ENCODE measurements around the gene ZZZ3.
A peak's percentile ranks its signal among the peaks of the same experiment; 100 is the strongest.
"Not testable (repeated sequence)": the region's sequence is repeated elsewhere in the genome, so short reads cannot be mapped to it uniquely, and the experiment has no call there.

The ZZZ3 gene

GRCh38 chr1:77706321-77706720 is 23.9 kb upstream of the ZZZ3 start:
- TF ChIP-seq CTCF (IDR thresholded peaks at IDR 0.05; ENCODE audit: low read depth, low read length, missing control alignments): no peak

GRCh38 chr1:77704736-77705135 is 22.3 kb upstream of the ZZZ3 start:
- DNase-seq (ENCODE audit: low read depth): no peak
- H3K4me3 ChIP-seq (ENCODE audit: low read depth, low read length): no peak overlapping the region
- in situ Hi-C loops (cut with HindIII; ENCODE audit: low sequenced_read_pairs): no loop called here
- TF ChIP-seq CTCF (IDR thresholded peaks at IDR 0.05; ENCODE audit: low read depth, low read length, missing control alignments): no peak

More at GRCh38 chr1:77706321-77706720, 23.9 kb upstream of the ZZZ3 start:
- in situ Hi-C loops (cut with HindIII; ENCODE audit: low sequenced_read_pairs): no loop called here
- H3K4me3 ChIP-seq (ENCODE audit: low read depth, low read length): no peak overlapping the region
- no peak for DNase-seq (ENCODE audit: low read depth)

- DNase-seq (ENCODE audit: low read depth); H3K4me3 ChIP-seq (ENCODE audit: low read depth, low read length); in situ Hi-C loops (cut with HindIII; ENCODE audit: low sequenced_read_pairs): not testable (repeated sequence)
Observed at GRCh38 chr1:77699673-77700072, 17.2 kb upstream of the ZZZ3 start.

- no peak for TF ChIP-seq CTCF (IDR thresholded peaks at IDR 0.05; ENCODE audit: low read depth, low read length, missing control alignments)
- no peak overlapping the region for H3K4me3 ChIP-seq (ENCODE audit: low read depth, low read length)
- no peak for DNase-seq (ENCODE audit: low read depth)
- in situ Hi-C loops (cut with HindIII; ENCODE audit: low sequenced_read_pairs): no loop called here
Observed at GRCh38 chr1:77697441-77697840, 15.0 kb upstream of the ZZZ3 start.

GRCh38 chr1:77688939-77689338 is 6.5 kb upstream of the ZZZ3 start:
- in situ Hi-C loops (cut with HindIII; ENCODE audit: low sequenced_read_pairs): no loop called here
- no peak for TF ChIP-seq CTCF (IDR thresholded peaks at IDR 0.05; ENCODE audit: low read depth, low read length, missing control alignments)
- H3K4me3 ChIP-seq (ENCODE audit: low read depth, low read length): no peak overlapping the region
- DNase-seq (ENCODE audit: low read depth): no peak

- DNase-seq (ENCODE audit: low read depth): no peak
- peak; percentile 32 for TF ChIP-seq CTCF (IDR thresholded peaks at IDR 0.05; ENCODE audit: low read depth, low read length, missing control alignments)
- H3K4me3 ChIP-seq (ENCODE audit: low read depth, low read length): no peak overlapping the region
- in situ Hi-C loops (cut with HindIII; ENCODE audit: low sequenced_read_pairs): no loop called here
Observed at GRCh38 chr1:77687519-77687906, 5.1 kb upstream of the ZZZ3 start.

GRCh38 chr1:77686796-77687518 is 4.5 kb upstream of the ZZZ3 start:
- H3K4me3 ChIP-seq (ENCODE audit: low read depth, low read length): no peak overlapping the region
- no peak for DNase-seq (ENCODE audit: low read depth)
- no peak for TF ChIP-seq CTCF (IDR thresholded peaks at IDR 0.05; ENCODE audit: low read depth, low read length, missing control alignments)
- in situ Hi-C loops (cut with HindIII; ENCODE audit: low sequenced_read_pairs): no loop called here
